ENCODE results near the gene TMEM219. TPM values are rescaled to one million over a fixed set of nuclear protein-coding genes. Genes with fewer than 3 reads are reported as not detected.

Gene TMEM219
- total and polyA plus RNA-seq, 2 of the 8 experiments (the other 6 are each of a cell fraction or from before 2014, with no cell fraction given), result 60.2 to 116 TPM

GRCh38 chr16:29961479-29962343, at the start of gene TMEM219 (continued):
- TF ChIP-seq SIRT6 (IDR thresholded peaks at IDR 0.05; ENCODE audit: low read length), result no peak
- peak; percentile 49 for TF ChIP-seq ASH2L (IDR thresholded peaks at IDR 0.05; ENCODE audit: low read length)
- peak; percentile 69 for TF ChIP-seq BACH1 (IDR thresholded peaks at IDR 0.05; ENCODE audit: low read length)

All from H1 (cell line).